Measurements from ENCODE around the gene AKAP10.

GRCh38 chr17:19897903-19898302 lies 79.7 kb downstream of the AKAP10 start:
- no peak for TF ChIP-seq CTCF (IDR thresholded peaks at IDR 0.05; ENCODE audit: insufficient read depth, low read length, poor library complexity, severe bottlenecking)
- no peak for TF ChIP-seq EZH2phosphoT487 (conservative IDR thresholded peaks at IDR 0.05; ENCODE audit: low read length)

Measured in SU-DHL-6 (cell line).